Stimulated activated CD4-positive, alpha-beta T cell treated with anti-CD3 and anti-CD28 coated beads, Interleukin-2, amount 100 ng/mL, for 24 hours (primary cell): ENCODE measurements around the gene DOC2B.
"Not testable (repeated sequence)": the region's sequence is repeated elsewhere in the genome, so short reads cannot be mapped to it uniquely, and the experiment has no call there.

ENCODE experiments used
- DNase-seq, 2 donors: peaks; one replicate each; pipeline ENCODE4 v3.0.0-alpha.2; 2020

DOC2B gene

GRCh38 chr17:143785-144281, 37.6 kb downstream of the DOC2B start:
- DNase-seq, result peak; percentile 92 to 93

GRCh38 chr17:142876-143784, 38.3 kb downstream of the DOC2B start:
- peak in 1 of 2 donors; percentile 12 for DNase-seq

DNA sequence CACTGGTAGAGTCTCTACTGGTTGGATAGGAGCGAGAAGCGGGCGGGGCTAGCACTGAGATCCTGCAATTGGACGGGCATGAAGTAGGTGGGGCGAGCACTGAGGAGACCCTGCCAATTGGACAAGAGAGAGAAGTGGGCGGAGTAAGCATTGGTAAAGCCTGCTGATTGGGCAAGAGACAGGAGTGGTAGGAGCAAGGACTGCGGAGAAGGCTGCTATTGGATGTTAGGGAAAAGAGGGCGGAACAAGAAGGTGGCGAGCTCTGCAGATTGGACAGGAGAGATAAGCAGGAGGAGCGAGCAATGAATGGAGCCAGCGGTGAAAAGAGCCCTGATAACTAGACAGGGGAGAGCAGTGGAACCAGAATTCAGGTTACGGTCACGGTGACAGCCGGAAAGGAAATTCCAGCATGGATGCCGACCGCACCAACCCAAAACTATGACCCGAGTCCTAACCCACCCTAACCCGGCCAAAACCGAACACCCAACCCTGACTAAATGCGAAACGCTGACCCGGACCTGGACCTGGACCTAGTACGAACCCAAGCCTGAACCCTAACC, 39.3 kb downstream of the DOC2B start:
- DNase-seq, result peak; percentile 30 to 48

- not testable (repeated sequence) for DNase-seq
Measured at GRCh38 chr17:139401-140205, 41.8 kb downstream of the DOC2B start.

DNA sequence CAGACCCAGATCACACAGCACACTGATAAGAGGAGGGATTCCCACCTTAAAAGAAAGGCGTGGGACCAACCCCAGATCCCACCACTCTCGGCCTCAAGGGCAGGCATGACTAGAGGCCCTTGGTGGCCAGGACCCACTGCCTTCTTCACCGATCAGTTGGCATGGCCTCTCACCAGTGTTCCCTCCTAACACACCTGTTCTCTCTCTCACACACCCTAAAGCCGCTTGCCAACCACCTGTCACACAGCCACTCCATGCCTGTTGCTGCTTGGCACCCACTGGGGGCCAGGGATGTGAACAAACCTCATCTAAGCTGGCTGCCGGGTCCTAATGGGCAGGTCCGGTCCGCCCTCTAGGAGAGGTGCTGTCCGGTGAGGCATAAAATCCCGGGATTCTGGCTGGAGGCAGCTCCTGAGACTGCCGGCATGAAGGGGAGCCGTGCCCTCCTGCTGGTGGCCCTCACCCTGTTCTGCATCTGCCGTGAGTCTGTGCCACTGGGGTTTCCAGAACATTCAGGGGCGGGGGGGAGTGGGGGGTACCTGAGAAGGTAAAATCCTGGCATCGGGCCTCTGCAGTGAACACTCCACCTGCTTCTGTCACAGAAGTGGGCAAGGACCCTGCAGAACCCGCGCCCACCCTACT, 44.2 kb downstream of the DOC2B start, which contains the start of gene SCGB1C2:
SCGB1C2 (plus strand) TSS at position 404 of the 642 bp plus-strand sequence; CDS start at position 426, 22 bp downstream.
- not testable (repeated sequence) for DNase-seq

GRCh38 chr17:136531-136930, 44.9 kb downstream of the DOC2B start:
- DNase-seq, result peak; percentile 81 to 82

- DNase-seq, result not testable (repeated sequence)
Measured at GRCh38 chr17:135895-136294, 45.6 kb downstream of the DOC2B start.

GRCh38 chr17:135022-135421, 46.4 kb downstream of the DOC2B start:
- DNase-seq, result not testable (repeated sequence)

DNA sequence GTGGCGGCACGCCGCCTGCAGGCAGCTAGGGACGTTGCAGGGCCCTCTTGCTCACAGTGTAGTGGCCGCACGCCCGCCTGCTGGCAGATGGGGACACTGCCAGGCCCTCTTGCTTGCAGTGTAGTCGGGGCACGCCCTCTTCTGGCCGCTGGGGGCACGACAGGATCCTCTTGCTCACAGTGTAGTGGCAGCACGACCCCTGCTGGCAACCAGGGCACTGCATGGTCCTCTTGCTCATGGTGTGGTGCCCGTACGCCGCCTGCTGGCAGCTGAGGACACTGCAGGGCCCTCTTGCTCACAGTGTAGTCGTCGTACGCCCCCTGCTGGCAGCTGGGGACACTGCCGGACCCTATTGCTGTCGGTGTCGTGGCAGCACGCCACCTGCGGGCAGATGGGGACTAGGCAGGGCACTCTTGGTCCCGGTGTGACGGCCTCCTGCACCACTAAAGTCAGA, 47.1 kb downstream of the DOC2B start:
- DNase-seq, result peak in 1 of 2 donors; percentile 25

DNA sequence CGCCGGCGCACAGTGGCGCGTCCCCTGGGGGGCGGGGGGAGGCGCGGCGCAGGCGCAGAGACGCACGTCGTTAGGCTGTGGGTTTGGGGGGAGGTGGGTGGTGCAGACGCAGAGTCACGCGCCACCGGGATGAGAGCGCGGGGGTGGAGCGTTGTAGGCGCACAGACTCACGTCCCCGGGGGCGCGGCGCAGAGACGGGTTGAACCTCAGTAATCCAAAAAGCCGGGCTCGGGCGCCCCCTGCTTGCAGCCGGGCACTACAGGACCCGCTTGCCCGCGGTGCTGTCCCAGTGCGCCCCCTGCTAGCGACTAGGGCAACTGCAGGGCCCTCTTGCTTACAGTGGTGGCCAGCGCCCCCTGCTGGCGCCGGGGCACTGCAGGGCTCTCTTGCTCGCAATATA, 47.5 kb downstream of the DOC2B start:
- not testable (repeated sequence) for DNase-seq

DNA sequence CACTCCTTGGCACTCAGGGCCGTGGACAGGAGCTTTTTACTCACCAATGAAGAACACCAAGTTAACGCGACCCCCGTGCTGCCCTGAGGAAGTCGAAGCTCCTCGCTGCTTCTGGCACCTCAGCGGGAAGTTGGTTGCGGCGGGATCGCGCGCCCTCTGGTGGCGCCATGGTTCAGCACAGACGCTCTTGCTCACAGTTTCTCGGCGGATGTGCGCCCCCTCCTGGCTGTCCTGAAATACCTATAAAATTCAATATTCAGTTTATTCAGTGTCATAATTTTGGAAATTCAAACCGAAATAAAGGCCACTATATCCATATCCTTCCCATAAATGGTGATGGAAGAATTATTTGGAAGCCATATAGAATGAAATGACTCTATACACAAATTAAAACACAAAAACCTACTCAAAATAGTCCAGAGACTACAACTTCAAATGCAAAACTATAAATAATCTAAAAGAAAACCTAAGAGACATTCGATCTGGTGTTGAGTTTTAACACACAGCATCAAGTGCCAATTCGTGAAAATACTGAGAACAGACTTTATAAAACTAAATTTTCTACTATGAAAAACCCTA, 63.0 kb downstream of the DOC2B start:
- DNase-seq, result peak in 1 of 2 donors; percentile 75

DNA sequence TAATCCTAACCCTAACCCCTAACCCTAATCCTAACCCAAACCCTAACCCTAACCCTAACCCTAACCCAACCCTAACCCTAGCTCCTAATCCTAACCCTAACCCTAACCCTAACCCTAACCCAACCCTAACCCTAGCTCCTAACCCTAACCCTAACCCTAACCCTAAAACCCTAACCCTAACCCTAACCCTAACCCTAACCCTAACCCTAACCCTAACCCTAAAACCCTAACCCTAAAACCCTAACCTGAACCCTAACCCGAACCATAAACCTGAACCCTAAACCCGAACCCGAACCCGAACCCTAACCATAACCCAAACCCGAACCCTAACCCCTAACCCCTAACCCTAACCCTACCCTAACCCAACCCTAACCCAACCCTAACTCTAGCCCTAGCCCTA, 68.3 kb downstream of the DOC2B start:
- DNase-seq, result not testable (repeated sequence)
